Thoracic aorta (tissue), 2 donors: ENCODE data around the gene AGPAT3. TPM values are rescaled to one million over a fixed set of nuclear protein-coding genes. Genes with fewer than 3 reads are reported as not detected.

Experiments
- ATAC-seq: fragments of 150-250 bp; one replicate; pipeline ENCODE4 v1.8.0; 2017; ENCODE audit warnings: low read depth; ENCODE audit not compliant: insufficient number of reproducible peaks, low FRiP score
- DNase-seq: peaks from one replicate; pipeline ENCODE4 v3.0.0-alpha.2; 2020; ENCODE audit warnings: low spot score
- H3K27ac ChIP-seq, 2 donors: fragments of 200-600 bp; sonication (generic); 1 replicate in 1 of 2; 2 replicates in 1 of 2; pipeline ENCODE4 v1.5.1; 2016; ENCODE audit warnings: mild to moderate bottlenecking in 2 of 2, moderate library complexity in 2 of 2
- H3K27me3 ChIP-seq: fragments of 200-600 bp; sonication (generic); replicated peaks from 2 replicates; pipeline ENCODE4 v1.6.0; 2016; ENCODE audit warnings: mild to moderate bottlenecking; ENCODE audit not compliant: insufficient read depth
- H3K36me3 ChIP-seq: fragments of 200-600 bp; sonication (generic); one replicate; pipeline ENCODE4 v1.5.1; 2016
- H3K4me1 ChIP-seq, 2 donors: fragments of 200-600 bp; sonication (generic); 1 replicate in 1 of 2; 2 replicates in 1 of 2; pipeline versions ENCODE4 v1.5.1 to v1.6.0; 2016; ENCODE audit warnings: low read depth in 2 of 2, mild to moderate bottlenecking in 1 of 2; ENCODE audit not compliant: control insufficient read depth in 1 of 2
- H3K4me3 ChIP-seq: fragments of 200-600 bp; sonication (generic); 2 replicates; pipeline ENCODE4 v1.5.1; 2016; ENCODE audit warnings: mild to moderate bottlenecking
- H3K9me3 ChIP-seq: fragments of 200-600 bp; sonication (generic); 2 replicates; pipeline ENCODE4 v1.5.1; 2016
- CTCF ChIP-seq: fragments of 200-600 bp; sonication (generic); IDR thresholded peaks from one replicate; pipeline ENCODE4 v1.5.1; 2019; ENCODE audit warnings: antibody characterized with exemption
- total RNA-seq, 2 donors: library from RNA; depleted of rRNA; stranded (reverse); fragments of >200 nt; gene quantifications; one replicate each; pipeline versions ENCODE4 v1.1.0 to v1.2.3, GENCODE V29; 2016

Gene AGPAT3
- total RNA-seq, 2 donors from 2014 or later = 32.8 to 37.9 TPM

DNA sequence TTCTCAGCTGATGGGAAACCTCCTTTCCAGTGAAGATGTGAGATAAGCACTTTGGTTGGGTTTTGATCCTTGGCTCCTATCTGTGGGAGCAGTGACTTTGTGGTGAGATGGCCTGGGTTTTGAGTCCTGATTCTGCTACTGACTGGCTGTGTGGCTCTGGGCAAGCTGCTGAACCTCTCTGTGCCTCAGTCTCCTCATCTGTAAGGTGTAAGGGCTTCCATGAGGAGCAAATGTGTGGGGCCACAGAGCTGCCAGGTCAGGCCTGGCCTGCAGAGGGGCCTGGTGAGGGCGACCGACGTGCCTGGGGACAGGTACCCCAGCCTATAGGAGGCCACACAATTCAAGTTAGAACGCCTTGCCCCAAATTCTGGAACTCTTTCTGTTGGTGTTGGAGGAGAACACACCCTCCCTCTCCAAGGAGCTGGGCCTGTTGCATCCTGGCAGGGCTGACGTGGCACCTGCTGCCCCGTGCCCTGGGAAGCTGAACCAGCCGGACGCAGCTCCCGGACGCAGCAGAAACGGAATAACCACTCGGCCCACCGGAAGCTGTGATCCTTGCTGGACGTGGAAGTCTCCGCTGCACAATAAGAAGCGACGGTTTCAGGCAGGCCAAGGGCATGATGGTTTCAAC is 62.7 kb downstream of the AGPAT3 start:
- Histone ChIP-seq H3K27ac (no peak overlapping the region), H3K4me1 (peaks cover 0 to 11% of the 10 kb centered on the region in 2 donors), H3K9me3 (no peaks in the 10 kb centered on the region), H3K27me3 (no peaks in the 10 kb centered on the region), H3K4me3 (no peak overlapping the region), H3K36me3 (no peaks in the 10 kb centered on the region)
- DNase-seq = no peak
- ATAC-seq = no peak
- TF ChIP-seq CTCF = no peak

DNA sequence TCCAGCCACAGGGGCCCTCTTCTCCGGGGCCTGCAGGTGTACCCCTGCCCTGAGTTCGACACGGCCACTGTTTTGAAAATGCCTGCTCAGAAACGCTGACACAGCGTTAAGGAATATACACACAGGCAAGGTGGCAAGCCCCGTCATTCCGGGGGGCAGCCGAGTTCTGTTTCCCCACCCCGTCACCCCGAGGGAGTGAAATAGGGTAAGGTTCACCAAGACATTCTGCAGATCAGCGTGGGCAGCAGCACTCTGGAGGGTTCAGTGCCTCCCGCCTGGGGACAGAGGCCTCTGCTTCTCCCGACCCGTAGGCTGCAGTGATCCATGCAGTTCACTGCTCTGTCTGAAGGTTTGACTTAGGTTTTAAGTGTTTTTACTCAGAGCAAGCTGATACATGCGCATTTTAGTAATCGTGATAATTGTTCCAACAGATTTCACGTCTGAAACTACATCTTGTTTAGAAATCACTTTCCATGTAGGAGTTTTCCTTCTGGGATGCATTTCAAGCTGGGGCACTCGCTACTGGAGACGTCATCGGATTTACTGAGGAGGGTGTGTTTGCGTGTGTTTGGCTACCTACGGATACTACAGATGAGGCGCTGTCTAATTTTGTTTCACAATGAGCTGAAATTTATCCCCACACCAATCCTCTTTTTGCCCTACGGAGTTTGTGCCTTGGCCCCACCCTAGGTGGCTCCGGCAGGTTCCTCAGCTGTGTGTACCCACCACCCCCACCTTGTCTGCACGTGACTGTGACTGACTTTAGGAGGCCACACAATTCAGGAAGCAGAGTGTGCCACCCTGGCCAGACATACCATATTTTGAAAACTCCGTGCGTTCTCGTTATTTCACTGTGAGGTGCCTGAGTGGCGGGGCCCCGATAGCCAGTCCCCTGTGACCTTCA is 63.5 kb downstream of the AGPAT3 start:
- DNase-seq = no peak
- H3K27ac ChIP-seq = no peak overlapping the region

DNA sequence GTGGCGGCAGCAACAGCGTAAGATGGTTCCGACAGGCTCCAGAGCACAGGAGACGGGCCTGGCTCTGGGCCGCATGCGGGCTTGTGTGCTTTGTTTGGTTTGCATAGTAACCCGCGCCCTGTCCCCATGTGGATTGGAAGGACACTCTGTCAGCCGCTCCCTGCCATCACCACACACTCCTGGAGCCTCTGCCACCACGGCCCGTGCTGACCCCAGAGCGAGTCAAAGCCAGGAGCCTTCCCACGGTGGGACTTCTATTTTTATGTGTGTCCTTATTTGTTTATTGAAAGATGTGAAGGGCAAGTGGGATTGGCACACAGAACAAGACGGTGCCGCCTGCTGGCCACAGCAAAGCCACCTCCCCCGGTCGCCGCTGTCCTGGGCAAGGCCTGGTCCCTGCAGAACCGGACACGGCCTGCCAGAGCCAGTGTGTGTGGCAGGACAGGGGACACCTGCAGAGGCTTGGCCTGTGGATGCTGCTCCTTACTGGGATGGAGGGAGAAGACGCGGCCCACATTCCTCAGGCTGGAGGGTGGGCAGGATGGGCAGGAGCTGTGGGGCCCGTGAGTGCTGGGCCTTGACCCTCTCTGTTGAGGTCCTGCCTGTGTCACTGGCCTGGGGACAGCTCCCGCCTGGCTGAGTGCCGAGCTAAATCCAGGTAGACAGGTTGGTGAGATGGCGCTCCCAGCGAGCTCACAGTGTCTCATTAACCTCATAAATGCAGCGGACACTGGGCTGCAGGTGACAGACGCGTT is 64.4 kb downstream of the AGPAT3 start:
- Histone ChIP-seq H3K27me3 (no peaks in the 10 kb centered on the region), H3K9me3 (no peaks in the 10 kb centered on the region), H3K27ac (no peak overlapping the region), H3K36me3 (no peaks in the 10 kb centered on the region), H3K4me1 (no peaks in the 10 kb centered on the region), H3K4me3 (no peak overlapping the region)
- no peak for TF ChIP-seq CTCF
- no peak for DNase-seq
- no peak for ATAC-seq

More for the DNA sequence above, 63.5 kb downstream of the AGPAT3 start:
- H3K9me3 ChIP-seq = no peaks in the 10 kb centered on the region
- no peak overlapping the region for H3K4me3 ChIP-seq
- no peak for TF ChIP-seq CTCF
- H3K27me3 ChIP-seq = no peaks in the 10 kb centered on the region
- H3K4me1 ChIP-seq = peaks cover 0 to 3% of the 10 kb centered on the region in 2 donors
- ATAC-seq = no peak
- no peaks in the 10 kb centered on the region for H3K36me3 ChIP-seq

DNA sequence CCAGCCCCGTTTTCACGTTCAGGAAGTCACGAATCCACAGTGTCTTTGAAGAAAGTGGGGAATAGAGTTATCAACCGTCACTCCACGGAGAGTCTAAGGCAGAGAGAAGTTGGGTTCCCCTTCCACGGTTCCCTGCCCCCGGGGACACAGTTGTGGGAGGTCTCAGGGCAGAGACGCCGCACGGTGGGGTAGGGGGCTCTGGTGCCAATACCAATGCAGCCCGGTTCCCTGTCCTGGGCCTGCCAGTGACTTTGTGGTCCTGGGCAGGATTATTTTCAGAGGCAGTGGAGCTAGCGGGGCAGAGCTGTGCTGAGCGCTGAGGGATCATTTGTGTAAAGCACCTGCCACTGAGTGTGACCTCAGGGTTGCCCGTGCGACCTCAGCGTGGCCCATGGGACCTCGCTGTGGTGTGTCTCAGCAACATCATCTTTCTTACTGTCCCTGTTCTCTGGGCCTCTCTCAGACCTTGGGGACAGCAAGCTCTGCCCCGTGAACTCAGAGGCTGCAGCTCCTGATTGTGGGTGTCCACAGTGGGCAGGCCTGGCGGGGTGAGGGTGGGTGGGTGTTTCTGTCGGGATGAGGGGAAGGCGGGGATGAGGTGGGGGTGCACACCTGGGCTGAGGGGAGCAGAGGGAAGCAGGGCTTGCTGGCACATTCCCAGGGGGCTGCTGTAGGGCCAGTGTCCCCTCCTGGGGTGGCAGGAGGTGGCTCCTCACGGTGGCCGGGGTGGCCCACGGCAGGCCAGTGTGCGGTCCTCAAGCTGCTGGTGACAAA is 65.2 kb downstream of the AGPAT3 start:
- H3K36me3 ChIP-seq = no peaks in the 10 kb centered on the region
- H3K27ac ChIP-seq = no peak overlapping the region
- no peak for DNase-seq
- H3K27me3 ChIP-seq = no peaks in the 10 kb centered on the region
- H3K4me3 ChIP-seq = no peak overlapping the region
- TF ChIP-seq CTCF = no peak
- ATAC-seq = no peak
- no peaks in the 10 kb centered on the region for H3K9me3 ChIP-seq
- H3K4me1 ChIP-seq = no peaks in the 10 kb centered on the region
